HG03025 (cell line): ENCODE results near the gene MPZL3.
"Not testable (repeated sequence)": the region's sequence is repeated elsewhere in the genome, so short reads cannot be mapped to it uniquely, and the experiment has no call there.

Source experiments
- ATAC-seq: cut with Tn5 transposase; IDR thresholded peaks from one replicate; pipeline ENCODE4 v1.9.1; 2021; ENCODE audit warnings: mild to moderate bottlenecking, moderate library complexity; ENCODE audit not compliant: unreplicated experiment, low FRiP score

Gene MPZL3

DNA sequence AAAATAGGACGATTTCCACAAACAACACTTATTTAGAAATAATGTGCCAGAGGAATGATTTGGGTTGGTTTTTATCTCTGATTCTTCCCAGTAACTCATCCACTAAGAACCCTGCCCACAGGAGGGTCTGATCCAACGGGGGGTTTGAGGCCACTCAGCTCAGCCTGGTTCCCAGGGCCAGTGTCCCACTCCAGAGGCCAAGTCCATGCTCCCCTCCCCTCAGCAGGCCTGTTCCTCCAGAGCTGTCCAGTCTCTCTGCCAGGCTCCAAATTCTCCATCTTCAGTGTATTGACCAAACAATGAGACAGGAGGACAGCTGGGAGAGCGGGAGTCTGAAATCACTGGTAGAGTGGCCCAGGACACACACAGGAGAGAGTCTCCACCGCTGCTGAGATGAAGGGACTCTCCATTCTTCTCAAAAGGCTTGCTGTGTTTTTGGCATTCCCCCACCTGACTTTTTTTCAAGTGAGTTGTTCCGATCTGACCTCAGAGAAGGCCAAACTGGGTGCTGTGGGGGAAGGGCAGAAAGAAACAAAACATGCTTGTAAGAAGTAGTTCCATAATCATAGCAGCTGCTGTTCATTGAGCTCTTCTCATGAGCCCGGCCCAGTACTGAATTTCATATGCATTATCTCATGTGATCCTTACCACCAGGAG lies 58.1 kb downstream of the MPZL3 start:
- ATAC-seq: no peak

- not testable (repeated sequence) for ATAC-seq
Observed at GRCh38 chr11:118192817-118193216, 59.3 kb downstream of the MPZL3 start.

DNA sequence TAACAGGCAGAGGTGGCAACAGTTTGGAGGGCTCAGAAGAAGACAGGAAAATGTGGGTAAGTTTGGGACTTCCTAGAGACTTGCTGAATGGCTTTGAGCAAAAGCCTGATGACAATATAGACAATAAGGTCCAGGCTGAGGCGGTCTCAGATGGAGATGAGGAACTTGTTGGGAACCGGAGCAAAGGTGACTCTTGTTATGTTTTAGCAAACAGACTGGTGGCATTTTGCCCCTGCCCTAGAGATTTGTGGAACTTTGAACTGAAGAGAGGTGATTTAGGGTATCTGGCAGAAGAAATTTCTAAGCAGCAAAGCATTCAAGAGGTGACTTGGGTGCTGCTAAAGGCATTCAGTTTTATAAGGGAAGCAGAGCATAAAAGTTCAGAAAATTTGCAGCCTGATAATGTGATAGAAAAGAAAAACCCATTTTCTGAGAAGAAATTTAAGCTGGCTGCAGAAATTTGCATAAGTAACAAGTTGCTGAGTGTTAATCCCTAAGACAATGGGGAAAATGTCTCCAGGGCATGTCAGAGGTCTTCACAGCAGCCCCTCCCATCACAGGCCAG lies 61.1 kb downstream of the MPZL3 start:
- ATAC-seq: not testable (repeated sequence)

DNA sequence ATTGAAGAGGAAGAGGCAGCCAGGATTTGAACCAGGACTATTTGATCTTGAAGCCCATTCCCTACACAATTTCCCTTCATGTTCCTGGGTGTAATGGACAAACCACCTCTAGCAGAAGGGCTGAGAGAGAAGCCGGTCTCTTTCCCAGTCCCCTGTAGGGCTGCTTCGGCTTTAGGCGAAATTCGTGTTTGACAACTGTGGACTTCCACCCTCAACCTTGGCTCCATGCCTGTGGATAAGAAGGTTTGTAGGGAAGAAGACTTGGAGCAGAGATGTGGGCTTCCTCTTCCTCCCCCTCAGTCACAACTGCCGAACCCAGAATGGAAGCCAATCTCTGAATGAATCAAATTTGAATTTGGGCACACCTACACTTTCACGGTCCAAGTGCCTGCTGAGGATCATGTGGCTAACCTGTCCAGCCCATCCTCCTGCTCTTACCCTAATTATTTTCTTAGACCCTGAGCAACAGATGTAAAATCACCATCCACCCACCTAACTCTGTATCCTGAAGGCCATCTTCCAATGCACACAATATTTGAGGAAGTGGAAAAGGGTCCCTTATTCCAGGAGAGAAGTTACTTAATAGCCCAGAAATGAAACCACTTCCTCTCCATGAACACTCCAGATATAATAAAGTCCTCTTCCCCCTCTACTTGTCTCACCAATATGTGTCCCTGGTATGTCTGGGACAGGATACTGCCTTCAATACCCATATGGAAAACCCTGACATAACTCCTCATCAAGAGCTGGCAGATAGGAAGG lies 65.6 kb downstream of the MPZL3 start:
- ATAC-seq: no peak

DNA sequence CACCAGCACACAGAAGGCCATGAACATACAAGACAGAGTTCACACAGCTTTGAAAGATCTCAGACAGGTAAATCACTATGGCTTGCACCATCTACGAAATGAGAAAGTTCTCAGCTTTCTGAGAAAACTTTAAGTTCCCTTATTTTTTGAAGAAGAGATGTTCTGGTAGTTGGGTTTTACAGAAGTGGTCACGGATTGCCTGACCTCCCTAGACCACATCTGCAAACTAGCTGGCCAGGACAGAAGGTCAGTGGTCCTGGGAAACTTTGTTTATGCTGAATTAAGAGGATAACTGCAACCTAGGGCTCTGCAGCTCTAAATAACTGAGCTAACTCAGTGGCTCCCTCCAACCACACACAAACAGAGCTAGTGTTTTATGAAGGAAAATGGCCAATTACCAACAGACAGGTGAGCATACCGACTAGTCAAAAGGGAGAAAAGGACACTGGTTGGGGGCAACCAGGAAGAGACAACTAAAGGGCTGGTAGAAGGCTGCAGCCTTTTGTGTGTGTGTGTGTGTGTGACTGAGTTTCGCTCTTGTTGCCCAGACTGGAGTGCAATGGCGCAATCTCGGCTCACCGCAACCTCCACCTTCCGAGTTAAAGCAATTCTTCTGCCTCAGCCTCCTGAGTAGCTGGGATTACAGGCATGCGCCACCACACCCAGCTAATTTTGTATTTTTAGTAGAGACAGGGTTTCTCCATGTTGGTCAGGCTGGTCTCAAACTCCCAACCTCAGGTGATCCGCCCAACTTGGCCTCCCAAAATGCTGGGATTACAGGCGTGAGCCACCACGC lies 67.2 kb downstream of the MPZL3 start:
- no peak for ATAC-seq

GRCh38 chr11:118183691-118184090 lies 68.5 kb downstream of the MPZL3 start:
- not testable (repeated sequence) for ATAC-seq

- no peak for ATAC-seq
Observed at GRCh38 chr11:118180300-118180703, 71.9 kb downstream of the MPZL3 start.

DNA sequence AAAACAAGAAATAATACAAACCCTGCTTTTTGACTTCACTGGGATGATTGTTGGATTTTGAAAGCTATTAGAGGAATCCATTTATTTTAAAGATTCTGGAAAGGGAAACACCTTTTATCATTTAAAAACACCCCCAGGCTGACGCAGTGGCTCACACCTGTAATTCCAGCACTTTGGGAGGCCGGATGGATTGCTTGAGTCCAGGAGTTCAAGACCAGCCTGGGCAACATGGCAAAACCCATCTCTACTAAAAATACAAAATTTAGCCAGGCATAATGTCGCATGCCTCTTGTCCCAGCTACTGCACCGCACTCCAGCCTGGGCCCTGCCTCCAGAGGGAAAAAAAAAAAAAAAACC lies 75.4 kb downstream of the MPZL3 start:
- ATAC-seq: no peak
